PFSK-1 (cell line): Measurements from ENCODE around the gene E4F1.

Experiments used
- FOXP2 ChIP-seq: optimal IDR thresholded peaks from 2 replicates; pipeline ENCODE3; 2011; ENCODE audit warnings: borderline replicate concordance, control low read depth, inconsistent platforms; ENCODE audit not compliant: insufficient read depth; ENCODE audit errors: extremely low read length, extremely low read depth
- POLR2AphosphoS5 ChIP-seq: IDR thresholded peaks from 2 replicates; pipeline ENCODE4 v1.6.1; 2012; ENCODE audit warnings: low read depth, mild to moderate bottlenecking, control low read depth, low read length, moderate library complexity
- REST ChIP-seq, 2 experiments: IDR thresholded peaks; 2 replicates each; pipeline versions ENCODE4 v1.6.1 to v1.8.0; 2011 to 2012; ENCODE audit warnings: low read depth in 2 of 2, low read length in 2 of 2, control low read depth in 1 of 2, inconsistent platforms in 1 of 2, mild to moderate bottlenecking in 1 of 2, moderate library complexity in 1 of 2; ENCODE audit not compliant: insufficient read depth in 1 of 2
- SIN3A ChIP-seq: IDR thresholded peaks from 2 replicates; pipeline ENCODE4 v1.6.1; 2012; ENCODE audit warnings: mild to moderate bottlenecking, low read length, moderate library complexity, borderline replicate concordance; ENCODE audit not compliant: insufficient read depth
- TAF1 ChIP-seq: IDR thresholded peaks from 2 replicates; pipeline ENCODE4 v1.6.1; 2012; ENCODE audit warnings: low read length, control low read depth, borderline replicate concordance; ENCODE audit not compliant: insufficient read depth

Gene E4F1

DNA sequence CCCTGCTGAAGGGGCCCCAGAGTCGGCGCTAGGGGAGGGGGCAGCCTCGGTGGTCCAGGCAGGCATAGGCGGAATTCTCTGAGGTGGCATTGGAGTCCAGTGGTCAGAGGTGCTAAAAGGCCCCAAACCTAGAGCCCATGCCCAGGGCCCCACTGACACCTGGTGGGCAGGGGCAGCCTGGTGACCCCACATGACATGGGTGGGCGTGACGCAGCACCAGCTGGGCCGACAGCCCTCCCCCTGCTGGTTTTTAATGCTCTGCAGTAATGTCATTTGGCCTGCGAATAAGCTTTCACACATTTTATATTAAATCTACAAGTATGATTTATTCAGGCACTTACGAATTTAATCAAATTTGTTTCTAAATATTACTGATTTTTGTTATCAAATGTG lies 46.7 kb downstream of the E4F1 start:
- TF ChIP-seq FOXP2 (no peak), REST (IDR thresholded peaks at IDR 0.05; ENCODE audit: insufficient read depth in 1 of 2, low read depth in 2 of 2, low read length in 2 of 2) (no peak), SIN3A (no peak), TAF1 (no peak), POLR2AphosphoS5 (no peak)

- TF ChIP-seq SIN3A (no peak), REST (IDR thresholded peaks at IDR 0.05; ENCODE audit: insufficient read depth in 1 of 2, low read depth in 2 of 2, low read length in 2 of 2) (no peak), TAF1 (no peak)
Measured at GRCh38 chr16:2270588-2271470, 47.4 kb downstream of the E4F1 start.

- TF ChIP-seq FOXP2 (no peak), REST (IDR thresholded peaks at IDR 0.05; ENCODE audit: insufficient read depth in 1 of 2, low read depth in 2 of 2, low read length in 2 of 2) (no peak), POLR2AphosphoS5 (no peak), TAF1 (no peak), SIN3A (no peak)
Measured at GRCh38 chr16:2271848-2272461, 48.6 kb downstream of the E4F1 start.

- TF ChIP-seq TAF1 (no peak), FOXP2 (no peak)
Measured at GRCh38 chr16:2273484-2273883, 50.1 kb downstream of the E4F1 start.

- TF ChIP-seq FOXP2, result no peak
- TF ChIP-seq TAF1, result no peak
- no peak for TF ChIP-seq SIN3A
- TF ChIP-seq POLR2AphosphoS5, result no peak
- no peak for TF ChIP-seq REST (IDR thresholded peaks at IDR 0.05; ENCODE audit: insufficient read depth in 1 of 2, low read depth in 2 of 2, low read length in 2 of 2)
Measured at GRCh38 chr16:2273931-2274330, 50.5 kb downstream of the E4F1 start.
